Transverse colon (tissue), 3 donors: ENCODE results near the gene ARHGAP6.

Source experiments
- CTCF ChIP-seq, 5 experiments: fragments of 200-600 bp in 3 of 5; fragments of 450-650 bp in 2 of 5; sonication (generic) in 3 of 5; IDR thresholded peaks; 1 replicate in 2 of 5; 2 replicates in 3 of 5; pipeline ENCODE4 v1.5.1; 2016 to 2017; ENCODE audit warnings: antibody characterized with exemption in 5 of 5, inconsistent platforms in 3 of 5, mild to moderate bottlenecking in 2 of 5, moderate library complexity in 1 of 5
- POLR2A ChIP-seq: fragments of 450-650 bp; IDR thresholded peaks from one replicate; pipeline ENCODE4 v1.6.1; 2016; ENCODE audit warnings: antibody characterized with exemption, mild to moderate bottlenecking, moderate library complexity

- no peak for TF ChIP-seq CTCF (IDR thresholded peaks at IDR 0.05)
- TF ChIP-seq POLR2A: no peak
Measured at GRCh38 chrX:11239230-11239629, 426.5 kb downstream of the ARHGAP6 start.
